NCI-H774 (cell line): ENCODE data around the gene CTU1.

Experiments
- DNase-seq: peaks from one replicate; lab custom pipeline; 2025; lab: John Stamatoyannopoulos, UW

The CTU1 gene

GRCh38 chr19:51131780-51132680, 23.8 kb upstream of the CTU1 start:
- DNase-seq = no peak

- DNase-seq = no peak
Observed at GRCh38 chr19:51129716-51130115, 21.5 kb upstream of the CTU1 start.

GRCh38 chr19:51128227-51128626, 20.0 kb upstream of the CTU1 start:
- no peak for DNase-seq

- DNase-seq = no peak
Observed at GRCh38 chr19:51127755-51128154, 19.5 kb upstream of the CTU1 start.

GRCh38 chr19:51127032-51127431, 18.8 kb upstream of the CTU1 start:
- DNase-seq = no peak

GRCh38 chr19:51125421-51126075, 17.3 kb upstream of the CTU1 start:
- no peak for DNase-seq

GRCh38 chr19:51124729-51125128, 16.5 kb upstream of the CTU1 start, which contains the start of gene SIGLEC9:
TSS of gene SIGLEC9 (plus strand) at chr19:51124906. CDS start at chr19:51124975, 69 bp downstream.
- no peak for DNase-seq

- no peak for DNase-seq
Observed at GRCh38 chr19:51124216-51124615, 16.0 kb upstream of the CTU1 start.

- DNase-seq = no peak
Observed at GRCh38 chr19:51123802-51124201, 15.6 kb upstream of the CTU1 start.

GRCh38 chr19:51123381-51123800, 15.2 kb upstream of the CTU1 start:
- no peak for DNase-seq

- no peak for DNase-seq
Observed at GRCh38 chr19:51122112-51122981, 14.1 kb upstream of the CTU1 start.

GRCh38 chr19:51121257-51121656, 13.0 kb upstream of the CTU1 start:
- no peak for DNase-seq

GRCh38 chr19:51120160-51120559, 12.0 kb upstream of the CTU1 start:
- no peak for DNase-seq

GRCh38 chr19:51119611-51120010, 11.4 kb upstream of the CTU1 start:
- no peak for DNase-seq

- DNase-seq = no peak
Observed at GRCh38 chr19:51119101-51119500, 10.9 kb upstream of the CTU1 start.

GRCh38 chr19:51116736-51117286, 8.6 kb upstream of the CTU1 start:
- DNase-seq = no peak

- no peak for DNase-seq
Observed at GRCh38 chr19:51114087-51114729, 6.0 kb upstream of the CTU1 start.

GRCh38 chr19:51111606-51112005, 3.4 kb upstream of the CTU1 start:
- DNase-seq = no peak

GRCh38 chr19:51110666-51110971, 2.4 kb upstream of the CTU1 start:
- DNase-seq = no peak

GRCh38 chr19:51108805-51109146, 567 bp upstream of the CTU1 start:
- no peak for DNase-seq

GRCh38 chr19:51107406-51108065, 673 bp downstream of the CTU1 start:
- no peak for DNase-seq
